Endothelial cell of umbilical vein (primary cell): ENCODE data around the gene ME3. TPM values are rescaled to one million over a fixed set of nuclear protein-coding genes. Genes with fewer than 3 reads are reported as not detected.

Experiments used
- BruUV-seq: library from RNA; stranded (reverse); fragments of 400-500 nt; replicated peaks from 2 replicates; lab custom pipeline; 2021; lab: Mats Ljungman, UMichigan
- CTCF ChIA-PET: fragments of 300-600, 350-600 bp; sonication (Branson Sonifier 250); formaldehyde crosslinking; loops from one replicate; lab custom pipeline; 2021; ENCODE audit warnings: antibody characterized with exemption, inconsistent platforms; lab: Charles Lee
- POLR2A ChIA-PET: fragments of 300-600, 350-600 bp; sonication (Branson Sonifier 250); formaldehyde crosslinking; loops from one replicate; lab custom pipeline; 2021; ENCODE audit warnings: antibody characterized with exemption, inconsistent platforms; lab: Charles Lee
- DNase-seq: peaks from one replicate; pipeline ENCODE4 v3.0.0-alpha.2; 2011; ENCODE audit warnings: low read depth, low spot score
- FAIRE-seq: peaks from 2 replicates; lab custom pipeline; 2011; peaks lifted over from hg19 to GRCh38; lab: Jason Lieb, UNC
- H2AFZ ChIP-seq: 2 replicates; pipeline ENCODE4 v1.6.0; 2012; ENCODE audit warnings: low read depth, low read length, control low read depth, inconsistent platforms
- H3K27ac ChIP-seq: 2 replicates; pipeline ENCODE4 v1.5.1; 2011; ENCODE audit warnings: low read depth, mild to moderate bottlenecking, control low read depth, low read length, moderate library complexity; ENCODE audit not compliant: insufficient read depth
- H3K27me3 ChIP-seq, 2 experiments: 2 replicates each; pipeline versions ENCODE4 v1.6.0 to v1.6.1; 2011; ENCODE audit warnings: low read length in 2 of 2, mixed read lengths in 1 of 2; ENCODE audit not compliant: control insufficient read depth in 2 of 2, insufficient read depth in 2 of 2
- H3K36me3 ChIP-seq, 2 experiments: 2 replicates in 1 of 2; 3 replicates in 1 of 2; pipeline ENCODE4 v1.5.1; 2011; ENCODE audit warnings: low read length in 2 of 2, mild to moderate bottlenecking in 1 of 2, moderate library complexity in 1 of 2; ENCODE audit not compliant: control insufficient read depth in 2 of 2, insufficient read depth in 2 of 2; ENCODE audit errors: extremely low read depth in 1 of 2
- H3K4me1 ChIP-seq: 3 replicates; pipeline ENCODE4 v1.5.1; 2011; ENCODE audit warnings: mild to moderate bottlenecking, low read length; ENCODE audit not compliant: control insufficient read depth, insufficient read depth; ENCODE audit errors: extremely low read depth
- H3K4me2 ChIP-seq: 2 replicates; pipeline ENCODE4 v1.6.1; 2011; ENCODE audit warnings: low read length, control low read depth, mixed read lengths; ENCODE audit not compliant: insufficient read depth
- H3K4me3 ChIP-seq, 3 experiments: fragments of 200-600 bp in 1 of 3; sonication (generic), shearing (Covaris generic) in 1 of 3; replicated peaks in 1 of 3; 2 replicates each; pipeline ENCODE4 v1.5.1; 2011 to 2016; ENCODE audit warnings: control low read depth in 3 of 3, low read length in 3 of 3, mild to moderate bottlenecking in 2 of 3, inconsistent platforms in 1 of 3, low read depth in 1 of 3, moderate library complexity in 1 of 3; ENCODE audit not compliant: insufficient read depth in 1 of 3
- H3K79me2 ChIP-seq: 2 replicates; pipeline ENCODE4 v1.6.0; 2012; ENCODE audit warnings: low read length, inconsistent platforms; ENCODE audit not compliant: control insufficient read depth, insufficient read depth
- H3K9ac ChIP-seq: replicated peaks from 2 replicates; pipeline ENCODE3; 2011; ENCODE audit warnings: low read length, control low read depth; ENCODE audit not compliant: insufficient read depth; ENCODE audit errors: extremely low read depth
- H3K9me1 ChIP-seq: replicated peaks from 3 replicates; pipeline ENCODE4 v1.6.0; 2011; ENCODE audit warnings: mild to moderate bottlenecking, low read length; ENCODE audit not compliant: control insufficient read depth, insufficient read depth; ENCODE audit errors: extremely low read depth
- H3K9me3 ChIP-seq: replicated peaks from 2 replicates; pipeline ENCODE4 v1.5.1; 2012; ENCODE audit warnings: low read length, inconsistent platforms; ENCODE audit not compliant: control insufficient read depth, insufficient read depth
- H4K20me1 ChIP-seq: replicated peaks from 2 replicates; pipeline ENCODE3; 2011; ENCODE audit warnings: mild to moderate bottlenecking, low read length; ENCODE audit not compliant: control insufficient read depth, insufficient read depth; ENCODE audit errors: extremely low read depth
- EZH2 ChIP-seq: IDR thresholded peaks from 2 replicates; pipeline ENCODE4 v1.6.1; 2012; ENCODE audit warnings: borderline replicate concordance, low read depth, mild to moderate bottlenecking, moderate library complexity, low read length, inconsistent platforms; ENCODE audit not compliant: severe bottlenecking
- FOS ChIP-seq: IDR thresholded peaks from 2 replicates; pipeline ENCODE4 v1.6.1; 2011; ENCODE audit warnings: mild to moderate bottlenecking, low read length, moderate library complexity, borderline replicate concordance; ENCODE audit not compliant: insufficient read depth
- GATA2 ChIP-seq: IDR thresholded peaks from 2 replicates; pipeline ENCODE4 v1.7.0; 2011; ENCODE audit warnings: low read depth, mild to moderate bottlenecking, moderate library complexity, mixed read lengths, low read length; ENCODE audit not compliant: insufficient read length, insufficient read depth
- JUN ChIP-seq: IDR thresholded peaks from 2 replicates; pipeline ENCODE4 v1.6.1; 2011; ENCODE audit warnings: borderline replicate concordance, low read depth; ENCODE audit not compliant: insufficient read length, insufficient read depth
- MAX ChIP-seq: IDR thresholded peaks from 2 replicates; pipeline ENCODE4 v1.6.1; 2011; ENCODE audit not compliant: insufficient read depth, insufficient read length
- MYC ChIP-seq: IDR thresholded peaks from one replicate; pipeline ENCODE4 v1.6.1; 2011; ENCODE audit warnings: mild to moderate bottlenecking, low read depth, low read length
- POLR2A ChIP-seq: IDR thresholded peaks from 2 replicates; pipeline ENCODE4 v1.6.1; 2012; ENCODE audit warnings: low read depth, mild to moderate bottlenecking, control low read depth, low read length
- POLR2AphosphoS5 ChIP-seq: IDR thresholded peaks from 2 replicates; pipeline ENCODE4 v1.6.1; 2012; ENCODE audit warnings: low read depth, mild to moderate bottlenecking, control low read depth, low read length, moderate library complexity; ENCODE audit not compliant: insufficient read depth
- dilution Hi-C: fragments of 300-500 bp; cut with MboI; formaldehyde crosslinking; loops from one replicate; pipeline ENCODE4 v1.15.0; 2019; ENCODE audit warnings: low sequenced_read_pairs; ENCODE audit not compliant: extremely low pct_ligation_motif_present
- intact Hi-C: fragments of 100-400 bp; cut with micrococcal nuclease; formaldehyde crosslinking; loops from one replicate; pipeline ENCODE4 v1.10.0; 2022
- polyA plus RNA-seq, 4 experiments: library from polyadenylated mRNA; depleted of rRNA in 3 of 4; stranded (reverse) in 3 of 4; unstranded in 1 of 4; fragments of >200 nt; gene quantifications; 2 replicates each; pipeline versions ENCODE4 v1.2.1 to v1.2.3, GENCODE V29; 2011 to 2012; ENCODE audit warnings: missing spikeins in 1 of 4
- total RNA-seq: library from RNA; stranded (reverse); gene quantifications from 2 replicates; pipeline ENCODE4 v1.2.3, GENCODE V29; 2021
- TF ChIP-seq, protein P1 (sequence below), 2 donors: IDR thresholded peaks; 1 replicate in 1 of 2; 2 replicates in 1 of 2; pipeline ENCODE4 v1.5.1; 2011; ENCODE audit warnings: low read length in 2 of 2, mild to moderate bottlenecking in 2 of 2, moderate library complexity in 2 of 2, control low read depth in 1 of 2, inconsistent platforms in 1 of 2, low read depth in 1 of 2; ENCODE audit not compliant: insufficient read depth in 1 of 2; ENCODE audit errors: extremely low read depth in 1 of 2

ME3 gene
- total and polyA plus RNA-seq, 2 donors (not counting 3 experiments of a cell fraction or from before 2014, with no cell fraction given), result 26.9 to 30.4 TPM

DNA sequence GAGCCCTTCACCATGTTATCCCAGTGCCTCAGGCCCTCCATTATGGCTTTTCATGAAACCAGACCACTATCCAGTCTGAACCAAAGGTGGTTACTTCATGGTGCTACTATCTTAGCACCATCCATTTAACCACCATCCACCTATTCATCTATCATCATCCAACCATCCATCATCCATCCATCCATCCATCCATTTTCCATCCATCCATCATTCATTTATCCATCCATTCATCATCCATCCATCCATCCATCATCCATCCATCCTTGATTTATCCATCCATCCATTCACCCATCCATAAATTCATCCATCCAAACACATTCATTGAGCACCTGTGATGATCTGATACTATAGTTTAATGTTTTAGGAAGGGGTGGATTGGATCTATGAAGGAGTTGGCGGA lies 204.2 kb downstream of the ME3 start:
- Histone ChIP-seq H4K20me1 (no peaks in the 10 kb centered on the region), H3K27me3 (no peaks in the 10 kb centered on the region), H3K4me1 (no peaks in the 10 kb centered on the region), H2AFZ (no peak overlapping the region), H3K9me3 (no peaks in the 10 kb centered on the region), H3K4me3 (no peak overlapping the region), H3K27ac (no peak overlapping the region), H3K9me1 (no peaks in the 10 kb centered on the region), H3K79me2 (no peaks in the 10 kb centered on the region), H3K9ac (no peak overlapping the region), H3K36me3 (no peaks in the 10 kb centered on the region), H3K4me2 (no peak overlapping the region)
- DNase-seq, result no peak
- ChIA-PET POLR2A (interaction anchor here (1.8 kb wide), 1 partner anchor 16 kb away, joined by 5 read pairs; no protein-coding TSS in a partner anchor), CTCF (interaction anchor here (1.1 kb wide), 2 partner anchors 8 to 140 kb away, joined by 4 to 5 read pairs; no protein-coding TSS in a partner anchor)
- no peak for TF ChIP-seq GATA2
- TF ChIP-seq, protein P1, sequence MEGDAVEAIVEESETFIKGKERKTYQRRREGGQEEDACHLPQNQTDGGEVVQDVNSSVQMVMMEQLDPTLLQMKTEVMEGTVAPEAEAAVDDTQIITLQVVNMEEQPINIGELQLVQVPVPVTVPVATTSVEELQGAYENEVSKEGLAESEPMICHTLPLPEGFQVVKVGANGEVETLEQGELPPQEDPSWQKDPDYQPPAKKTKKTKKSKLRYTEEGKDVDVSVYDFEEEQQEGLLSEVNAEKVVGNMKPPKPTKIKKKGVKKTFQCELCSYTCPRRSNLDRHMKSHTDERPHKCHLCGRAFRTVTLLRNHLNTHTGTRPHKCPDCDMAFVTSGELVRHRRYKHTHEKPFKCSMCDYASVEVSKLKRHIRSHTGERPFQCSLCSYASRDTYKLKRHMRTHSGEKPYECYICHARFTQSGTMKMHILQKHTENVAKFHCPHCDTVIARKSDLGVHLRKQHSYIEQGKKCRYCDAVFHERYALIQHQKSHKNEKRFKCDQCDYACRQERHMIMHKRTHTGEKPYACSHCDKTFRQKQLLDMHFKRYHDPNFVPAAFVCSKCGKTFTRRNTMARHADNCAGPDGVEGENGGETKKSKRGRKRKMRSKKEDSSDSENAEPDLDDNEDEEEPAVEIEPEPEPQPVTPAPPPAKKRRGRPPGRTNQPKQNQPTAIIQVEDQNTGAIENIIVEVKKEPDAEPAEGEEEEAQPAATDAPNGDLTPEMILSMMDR (IDR thresholded peaks at IDR 0.05; ENCODE audit: extremely low read depth in 1 of 2, insufficient read depth in 1 of 2, low read depth in 1 of 2, low read length in 2 of 2), result no peak
- dilution Hi-C loops (no loop called here), intact Hi-C loops (no loop called here)
- no TSS peak for BruUV-seq
- no peak for FAIRE-seq

- no peak for DNase-seq
- H3K27me3 ChIP-seq, result no peaks in the 10 kb centered on the region
- TF ChIP-seq, protein P1 (IDR thresholded peaks at IDR 0.05; ENCODE audit: extremely low read depth in 1 of 2, insufficient read depth in 1 of 2, low read depth in 1 of 2, low read length in 2 of 2), result no peak
- TF ChIP-seq JUN, result no peak
- TF ChIP-seq POLR2A, result no peak
- no peak for TF ChIP-seq MAX
- no peak for TF ChIP-seq FOS
- TF ChIP-seq POLR2AphosphoS5, result no peak
- no peak for TF ChIP-seq EZH2
- TF ChIP-seq MYC, result no peak
- TF ChIP-seq GATA2, result no peak
- ChIA-PET POLR2A (interaction anchor here (0.7 kb wide), 1 partner anchor 18 kb away, joined by 3 read pairs; no protein-coding TSS in a partner anchor), CTCF (no interaction called here)
- FAIRE-seq, result peak; percentile 15
- dilution Hi-C loops (no loop called here), intact Hi-C loops (no loop called here)
- peaks cover 18% of the 10 kb centered on the region for H3K4me1 ChIP-seq
- H3K9me1 ChIP-seq, result no peaks in the 10 kb centered on the region
- no peaks in the 10 kb centered on the region for H3K79me2 ChIP-seq
- no peak overlapping the region for H3K4me3 ChIP-seq
- no TSS peak for BruUV-seq
- no peak overlapping the region for H3K27ac ChIP-seq
- no peaks in the 10 kb centered on the region for H3K9me3 ChIP-seq
- H3K36me3 ChIP-seq, result no peaks in the 10 kb centered on the region
- no peak overlapping the region for H2AFZ ChIP-seq
- no peaks in the 10 kb centered on the region for H4K20me1 ChIP-seq
- H3K4me2 ChIP-seq, result no peak overlapping the region
- H3K9ac ChIP-seq, result no peak overlapping the region
Measured at GRCh38 chr11:86464509-86465221, 207.8 kb downstream of the ME3 start.
